ENCODE data around the gene INF2.

- TF ChIP-seq POLR2AphosphoS5 (IDR thresholded peaks at IDR 0.05) (no peak), CTCF (IDR thresholded peaks at IDR 0.05) (no peak), EP300 (IDR thresholded peaks at IDR 0.05) (no peak)
These were observed 43.7 kb downstream of the INF2 start for GRCh38 chr14:104732931-104733681.

Data from upper lobe of left lung (tissue), 4 donors.